Prostate gland (tissue), 2 donors: Measurements from ENCODE around the gene PI4KB.

ENCODE experiments used
- POLR2A ChIP-seq: fragments of 450-650 bp; IDR thresholded peaks from one replicate; pipeline ENCODE4 v1.6.1; 2016; ENCODE audit warnings: antibody characterized with exemption, mild to moderate bottlenecking
- POLR2AphosphoS5 ChIP-seq: sonication (generic); formaldehyde crosslinking; IDR thresholded peaks from one replicate; pipeline ENCODE4 v1.6.1; 2017; ENCODE audit warnings: antibody characterized with exemption
- TF ChIP-seq, protein P1 (sequence below), 4 experiments: fragments of 200-600 bp in 2 of 4; fragments of 450-650 bp in 2 of 4; sonication (generic) in 2 of 4; IDR thresholded peaks; 1 replicate in 3 of 4; 2 replicates in 1 of 4; pipeline ENCODE4 v1.5.1; 2016 to 2019; ENCODE audit warnings: antibody characterized with exemption in 4 of 4, mild to moderate bottlenecking in 2 of 4, moderate library complexity in 2 of 4

DNA sequence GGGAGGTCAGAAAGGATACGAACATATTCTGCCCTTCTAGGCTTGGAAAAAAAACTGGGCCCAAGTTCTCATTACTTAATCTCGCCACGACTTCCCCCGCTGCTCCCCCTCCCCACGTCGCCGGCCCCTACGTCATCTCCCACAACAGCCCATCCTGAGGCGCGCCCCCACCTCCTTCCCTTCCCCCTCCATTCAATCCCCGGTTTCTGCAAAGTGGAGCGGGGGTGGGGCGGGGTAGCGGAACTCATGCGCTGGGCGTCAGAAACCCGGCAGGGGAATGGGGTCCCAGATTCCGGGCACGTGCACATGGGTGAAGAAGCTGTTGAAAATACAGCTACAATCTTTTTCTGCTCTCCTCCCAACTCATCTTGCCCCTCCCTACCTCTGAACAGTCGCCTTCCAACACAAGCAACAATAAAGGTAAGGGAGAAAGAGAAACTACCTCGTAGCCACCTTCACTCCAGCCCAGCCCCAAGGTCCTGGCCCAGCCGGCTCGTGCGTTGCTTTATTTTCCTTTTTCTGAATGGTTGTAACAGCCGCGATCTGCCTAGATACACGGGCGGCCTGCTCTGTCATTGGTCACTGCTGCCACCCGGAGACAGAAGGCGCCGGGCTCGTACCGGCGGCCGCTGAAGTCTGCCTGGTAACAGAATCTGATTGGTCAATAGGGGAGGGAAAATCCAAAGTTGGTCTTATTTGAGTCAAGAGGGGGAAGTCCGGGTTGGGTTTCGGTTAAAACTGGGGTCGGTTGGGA lies 19.7 kb upstream of the PI4KB start, which contains the start of gene RFX5:
- TF ChIP-seq POLR2A (no peak), POLR2AphosphoS5 (peak; percentile 83)
- TF ChIP-seq, protein P1, sequence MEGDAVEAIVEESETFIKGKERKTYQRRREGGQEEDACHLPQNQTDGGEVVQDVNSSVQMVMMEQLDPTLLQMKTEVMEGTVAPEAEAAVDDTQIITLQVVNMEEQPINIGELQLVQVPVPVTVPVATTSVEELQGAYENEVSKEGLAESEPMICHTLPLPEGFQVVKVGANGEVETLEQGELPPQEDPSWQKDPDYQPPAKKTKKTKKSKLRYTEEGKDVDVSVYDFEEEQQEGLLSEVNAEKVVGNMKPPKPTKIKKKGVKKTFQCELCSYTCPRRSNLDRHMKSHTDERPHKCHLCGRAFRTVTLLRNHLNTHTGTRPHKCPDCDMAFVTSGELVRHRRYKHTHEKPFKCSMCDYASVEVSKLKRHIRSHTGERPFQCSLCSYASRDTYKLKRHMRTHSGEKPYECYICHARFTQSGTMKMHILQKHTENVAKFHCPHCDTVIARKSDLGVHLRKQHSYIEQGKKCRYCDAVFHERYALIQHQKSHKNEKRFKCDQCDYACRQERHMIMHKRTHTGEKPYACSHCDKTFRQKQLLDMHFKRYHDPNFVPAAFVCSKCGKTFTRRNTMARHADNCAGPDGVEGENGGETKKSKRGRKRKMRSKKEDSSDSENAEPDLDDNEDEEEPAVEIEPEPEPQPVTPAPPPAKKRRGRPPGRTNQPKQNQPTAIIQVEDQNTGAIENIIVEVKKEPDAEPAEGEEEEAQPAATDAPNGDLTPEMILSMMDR (IDR thresholded peaks at IDR 0.05): no peak
